GM08714 (cell line): Measurements from ENCODE around the gene APBB2.

Source experiments
- H3K4me3 ChIP-seq: fragments of 200-500 bp; sonication (Bioruptor generic); 2 replicates; pipeline ENCODE4 v1.5.1; 2014; ENCODE audit warnings: mild to moderate bottlenecking, low read length, inconsistent platforms
- ZNF274 ChIP-seq: IDR thresholded peaks from 2 replicates; pipeline ENCODE4 v1.6.1; 2012; ENCODE audit warnings: mild to moderate bottlenecking, low read depth, low read length

Gene APBB2

DNA sequence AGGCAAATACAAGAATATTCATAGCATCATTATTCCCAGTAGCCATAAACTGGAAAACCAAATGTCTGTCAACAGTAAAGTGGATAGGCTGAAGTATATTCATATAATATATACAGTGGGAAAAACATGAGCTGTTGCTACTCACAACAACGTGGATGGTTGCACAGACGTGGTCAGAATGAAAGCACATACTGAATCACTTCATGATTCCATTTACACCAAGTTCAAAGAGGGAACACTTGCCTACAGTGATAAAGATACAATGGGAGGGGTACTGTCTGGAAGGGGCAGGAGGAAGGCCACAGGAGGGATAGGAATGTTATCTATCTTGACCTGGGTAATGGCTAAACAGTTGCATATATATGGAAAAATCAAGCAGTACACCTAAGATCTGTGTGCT is 25.3 kb downstream of the APBB2 start:
- no peak for TF ChIP-seq ZNF274
- no peak overlapping the region for H3K4me3 ChIP-seq

DNA sequence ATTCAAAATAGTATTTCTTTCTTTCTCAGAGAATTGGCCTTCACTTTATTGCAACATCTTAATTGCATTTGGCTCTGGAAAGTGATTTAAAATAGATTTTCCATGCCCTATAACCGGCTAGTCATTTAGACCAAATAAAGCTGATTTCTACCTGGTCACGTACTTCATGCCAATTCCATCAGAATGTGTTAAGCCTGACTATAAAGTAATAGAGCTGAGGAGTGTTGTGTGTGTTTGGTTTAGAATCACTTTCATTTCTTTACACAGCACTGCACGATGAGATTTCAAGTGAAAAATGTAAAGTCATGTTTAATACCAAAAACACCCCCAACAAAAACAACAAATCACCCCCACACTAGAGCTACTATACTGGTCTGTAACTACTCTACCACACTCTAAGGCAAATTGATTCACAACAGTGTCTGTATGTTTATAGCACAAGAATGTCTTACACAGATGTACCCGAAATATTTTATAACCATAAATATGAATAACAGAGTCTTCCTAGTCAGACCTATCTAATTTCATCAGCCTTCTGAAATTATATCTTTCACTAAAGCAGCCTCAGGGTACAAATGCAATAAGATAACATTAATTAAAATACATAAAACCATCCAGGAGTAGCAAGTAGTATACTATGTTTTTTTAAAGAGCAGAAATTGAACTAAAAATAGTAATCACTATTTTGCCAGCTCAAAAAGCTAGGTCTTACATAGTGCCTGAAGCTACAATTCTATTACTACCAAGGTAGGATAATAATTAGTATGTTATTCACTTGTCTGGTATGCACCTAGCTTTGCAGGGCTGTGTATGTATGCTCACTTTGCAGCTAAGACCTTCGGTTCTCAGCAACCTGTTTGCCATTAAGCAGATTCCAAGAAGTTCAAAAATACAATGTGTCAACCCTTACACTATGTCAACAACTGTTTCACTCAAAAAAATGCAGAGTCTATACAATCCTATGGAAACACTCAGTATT is 28.4 kb downstream of the APBB2 start:
- no peak for TF ChIP-seq ZNF274
- H3K4me3 ChIP-seq, result no peak overlapping the region

DNA sequence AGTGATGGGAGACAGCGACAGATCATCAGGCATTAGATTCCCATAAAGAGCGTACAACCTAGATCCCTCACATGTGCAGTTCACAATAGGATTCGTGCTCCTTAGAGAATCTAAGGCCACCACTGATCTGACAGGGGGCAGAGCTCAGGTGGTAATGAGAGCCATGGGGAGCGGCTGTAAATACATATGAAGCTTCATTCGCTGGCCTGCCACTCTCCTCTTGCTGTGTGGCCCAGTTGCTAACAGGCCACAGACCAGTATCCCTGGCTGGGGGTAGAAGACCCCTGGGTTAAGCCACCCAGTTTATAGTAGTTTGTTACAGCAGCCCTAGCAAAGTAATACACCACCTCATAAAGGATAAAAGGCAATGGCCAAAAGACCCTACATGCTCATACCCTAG is 30.3 kb downstream of the APBB2 start:
- no peak for TF ChIP-seq ZNF274
- no peak overlapping the region for H3K4me3 ChIP-seq

DNA sequence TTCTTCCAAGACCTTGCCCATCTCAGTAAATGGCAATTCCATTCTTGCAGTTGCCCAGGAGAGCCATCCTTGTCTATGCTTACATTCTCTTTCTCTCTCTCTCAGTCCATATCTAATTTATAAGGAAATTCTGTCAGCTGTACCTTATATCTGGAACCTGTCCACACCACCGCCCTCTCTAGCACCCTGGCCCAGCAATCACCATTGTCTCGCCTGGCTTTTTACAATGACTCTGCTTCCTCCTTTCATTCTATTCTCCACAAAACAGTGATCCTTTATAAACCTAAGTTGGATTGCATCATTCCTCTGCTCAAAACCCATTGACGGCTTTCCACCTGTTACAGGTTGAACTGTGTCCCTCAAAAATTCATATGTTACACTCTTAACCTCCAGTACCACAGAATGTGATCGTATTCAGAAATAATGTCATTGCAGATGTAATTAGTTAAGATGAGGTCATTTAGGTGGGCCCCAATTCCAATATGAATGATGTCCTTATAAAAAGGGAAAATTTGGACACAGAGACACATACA is 31.3 kb downstream of the APBB2 start:
- no peak for TF ChIP-seq ZNF274
- H3K4me3 ChIP-seq, result no peak overlapping the region

DNA sequence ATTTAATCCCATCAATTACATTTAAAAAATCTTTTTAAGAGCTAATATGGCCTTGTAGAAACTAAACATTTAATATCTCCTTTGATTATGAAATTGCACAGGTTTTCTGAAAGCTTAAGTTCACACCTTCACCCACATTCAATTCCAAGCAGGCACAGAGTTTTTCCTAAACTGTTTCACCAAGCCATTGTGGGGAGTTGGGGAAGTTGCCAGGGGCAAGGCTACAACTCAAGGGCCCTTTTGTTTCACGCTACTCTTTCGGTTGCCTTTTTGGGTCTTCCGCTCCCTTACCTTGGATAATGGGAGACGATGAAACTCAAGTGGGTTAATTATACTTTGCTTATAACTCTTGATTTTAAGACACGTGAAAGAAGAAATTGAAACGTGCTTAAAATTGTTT is 33.3 kb downstream of the APBB2 start:
- H3K4me3 ChIP-seq, result no peak overlapping the region
- TF ChIP-seq ZNF274, result no peak

DNA sequence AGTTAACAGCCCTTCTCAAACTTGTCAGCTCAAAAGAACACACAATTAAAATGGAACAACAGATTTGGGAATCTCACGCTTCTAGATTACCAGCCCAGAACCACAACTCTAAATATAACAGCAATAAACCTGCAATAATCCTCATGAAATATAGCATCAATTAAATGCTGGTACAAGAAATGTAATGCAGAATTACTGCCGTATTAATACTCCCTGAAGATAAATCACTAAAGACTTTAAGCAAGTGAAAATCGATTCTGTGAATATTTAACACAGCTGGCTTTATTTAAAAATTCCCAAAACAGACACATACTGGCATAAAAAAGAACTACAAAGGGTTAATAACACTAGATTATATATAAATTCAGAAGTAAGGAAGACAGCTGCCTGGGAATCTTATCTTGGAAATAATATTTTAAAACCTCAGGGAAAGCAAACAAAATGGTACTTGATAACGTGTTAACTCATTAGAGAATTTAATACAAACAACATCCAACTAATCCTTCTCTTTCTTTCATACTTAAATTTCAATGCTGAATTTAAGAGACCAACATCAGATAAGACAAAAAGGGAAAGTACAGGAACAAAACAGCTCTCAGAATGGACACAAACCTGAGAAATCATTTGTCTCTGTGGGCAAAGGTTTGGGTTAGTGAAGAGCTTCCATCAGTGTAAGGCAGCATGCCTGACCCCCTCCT is 34.7 kb downstream of the APBB2 start:
- TF ChIP-seq ZNF274, result no peak
- H3K4me3 ChIP-seq, result no peak overlapping the region

DNA sequence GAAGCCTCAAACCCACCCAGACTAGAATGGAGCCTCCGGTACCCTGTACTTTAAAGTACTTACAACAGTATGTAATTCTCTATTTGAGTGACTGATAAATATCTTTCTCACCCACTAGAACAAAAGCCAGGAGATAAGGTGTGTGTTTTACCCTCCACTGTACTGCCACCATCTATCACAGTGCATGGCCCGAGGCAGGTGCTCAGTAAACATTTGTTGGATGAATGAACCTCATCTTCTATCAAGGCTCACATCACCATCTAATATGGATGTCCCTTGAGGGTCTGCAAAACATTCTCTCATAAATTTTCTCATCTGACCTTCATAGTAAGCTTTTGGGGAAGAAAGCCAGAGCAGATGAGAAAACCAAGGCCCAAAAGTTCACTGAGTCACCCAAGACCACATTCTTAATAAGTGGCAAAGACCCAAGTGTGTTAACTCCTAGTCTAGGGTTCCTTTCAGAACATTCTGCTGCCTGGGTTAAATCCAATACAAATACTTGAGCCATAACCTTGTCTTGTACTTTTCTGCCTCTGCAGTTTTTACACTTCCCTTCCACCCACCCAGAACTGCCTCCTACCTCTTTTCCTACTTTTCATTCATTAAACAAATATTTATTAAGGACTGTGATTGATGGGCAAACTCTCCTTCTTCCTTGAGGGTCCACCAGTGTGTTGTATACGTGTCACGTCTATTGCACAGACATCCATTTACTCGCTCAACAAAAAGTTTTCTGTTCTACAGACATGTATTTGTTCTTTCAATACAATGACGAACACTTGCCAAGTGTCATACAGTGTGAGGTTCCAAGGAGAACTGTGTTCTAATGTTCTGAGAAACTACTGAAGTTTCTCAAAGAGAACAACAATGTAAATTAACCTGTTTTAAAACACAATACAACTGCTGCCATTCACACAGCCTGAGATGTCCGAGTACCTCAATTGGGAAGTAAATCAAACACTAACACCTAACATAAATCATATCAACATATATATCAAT is 35.7 kb downstream of the APBB2 start:
- H3K4me3 ChIP-seq, result no peak overlapping the region

DNA sequence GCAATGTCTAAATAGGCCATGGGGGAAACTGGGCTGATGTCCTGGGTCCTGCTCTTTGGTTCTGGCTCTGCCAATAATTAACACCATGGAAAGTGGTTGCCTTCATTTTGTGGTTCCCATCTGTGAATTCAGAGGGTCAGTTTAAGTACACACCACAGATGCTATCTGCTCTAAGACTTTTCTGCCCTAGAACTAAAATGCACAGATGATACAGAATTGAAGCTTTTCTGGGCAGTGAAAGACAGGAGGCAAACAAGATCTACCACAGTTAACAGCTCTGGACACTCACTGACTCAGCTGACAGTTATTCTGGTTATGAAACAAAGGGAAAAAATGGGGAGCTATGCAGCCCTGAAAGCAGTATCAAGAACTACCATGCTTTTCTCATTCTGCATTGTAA is 37.3 kb downstream of the APBB2 start:
- no peak overlapping the region for H3K4me3 ChIP-seq
- TF ChIP-seq ZNF274, result no peak

More for the DNA sequence above, 35.7 kb downstream of the APBB2 start:
- TF ChIP-seq ZNF274, result no peak

DNA sequence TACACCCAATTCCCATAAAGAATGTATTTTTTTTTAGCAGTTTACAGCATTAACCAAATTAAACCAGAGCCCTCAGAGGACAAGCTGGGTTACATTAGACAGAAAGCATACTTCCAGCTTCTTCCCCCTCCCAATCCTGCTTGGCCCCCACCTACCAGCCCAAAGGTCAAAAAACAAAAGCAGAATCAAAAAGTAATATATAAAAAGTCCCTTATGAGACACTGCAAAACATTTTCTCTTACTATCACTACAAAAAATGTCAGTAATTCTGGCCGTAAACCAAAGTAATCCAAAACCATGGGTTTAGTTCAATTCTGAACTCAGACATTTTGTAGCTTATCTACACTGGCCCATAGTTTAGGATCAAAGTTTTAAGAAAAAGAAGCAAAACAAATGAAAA is 38.0 kb downstream of the APBB2 start:
- no peak for TF ChIP-seq ZNF274
- H3K4me3 ChIP-seq, result no peak overlapping the region

DNA sequence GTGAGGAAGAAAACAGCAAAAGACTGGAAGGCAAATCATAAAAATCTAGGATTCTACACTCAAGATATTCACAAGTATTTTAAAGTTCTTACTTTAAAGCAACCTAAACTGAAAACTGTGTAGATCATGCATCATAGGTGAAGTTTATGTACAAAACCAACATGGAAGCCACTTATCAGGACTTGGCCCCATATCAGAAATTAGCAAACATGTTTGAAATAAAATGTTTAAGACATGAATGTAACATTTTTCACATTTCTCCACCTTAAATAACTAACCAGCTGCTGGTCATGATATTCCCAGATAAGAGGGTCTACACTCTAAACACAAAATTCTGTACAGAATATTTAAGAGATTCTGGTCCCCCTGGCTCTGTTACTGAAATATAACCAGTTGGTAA is 38.5 kb downstream of the APBB2 start:
- TF ChIP-seq ZNF274, result no peak

DNA sequence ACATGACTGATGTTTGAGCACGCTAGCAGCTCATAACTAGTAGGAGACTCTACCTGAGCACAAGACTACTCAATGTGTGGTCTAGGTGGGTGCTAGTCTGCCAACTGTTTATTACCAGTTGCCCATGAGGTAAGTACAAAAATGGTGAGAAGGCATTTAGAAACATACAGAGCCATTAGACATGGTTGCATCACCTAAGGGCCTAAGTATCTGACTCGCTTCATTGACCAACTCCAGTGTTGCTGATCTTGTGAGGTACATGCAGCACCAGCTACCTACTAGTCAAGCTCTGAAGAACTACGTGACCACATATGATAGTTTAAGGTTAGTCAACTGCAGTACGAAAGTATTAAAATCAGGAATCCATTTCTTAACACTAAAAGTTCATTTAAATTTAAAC is 39.9 kb downstream of the APBB2 start:
- no peak overlapping the region for H3K4me3 ChIP-seq
- TF ChIP-seq ZNF274, result no peak

More for the DNA sequence above, 38.5 kb downstream of the APBB2 start:
- no peak overlapping the region for H3K4me3 ChIP-seq

DNA sequence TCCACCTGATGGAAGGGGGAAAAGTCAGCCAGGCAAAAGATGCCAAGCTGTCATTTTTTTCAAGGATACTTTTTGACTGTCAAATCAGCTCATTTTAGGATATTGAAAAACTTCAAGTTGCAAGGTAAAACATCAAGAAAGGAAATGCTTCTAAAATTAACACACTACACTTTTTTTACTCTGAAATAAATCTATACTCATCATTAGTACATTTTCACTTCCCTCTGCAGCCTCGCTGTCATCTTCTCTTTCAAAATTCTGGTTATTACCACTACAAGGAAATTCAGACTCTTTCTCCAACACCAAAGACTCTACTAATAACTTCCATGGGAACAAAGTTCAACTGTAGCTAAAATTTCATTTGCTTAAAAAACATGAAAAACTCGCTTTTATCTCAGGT is 41.6 kb downstream of the APBB2 start:
- TF ChIP-seq ZNF274, result no peak
- no peak overlapping the region for H3K4me3 ChIP-seq

DNA sequence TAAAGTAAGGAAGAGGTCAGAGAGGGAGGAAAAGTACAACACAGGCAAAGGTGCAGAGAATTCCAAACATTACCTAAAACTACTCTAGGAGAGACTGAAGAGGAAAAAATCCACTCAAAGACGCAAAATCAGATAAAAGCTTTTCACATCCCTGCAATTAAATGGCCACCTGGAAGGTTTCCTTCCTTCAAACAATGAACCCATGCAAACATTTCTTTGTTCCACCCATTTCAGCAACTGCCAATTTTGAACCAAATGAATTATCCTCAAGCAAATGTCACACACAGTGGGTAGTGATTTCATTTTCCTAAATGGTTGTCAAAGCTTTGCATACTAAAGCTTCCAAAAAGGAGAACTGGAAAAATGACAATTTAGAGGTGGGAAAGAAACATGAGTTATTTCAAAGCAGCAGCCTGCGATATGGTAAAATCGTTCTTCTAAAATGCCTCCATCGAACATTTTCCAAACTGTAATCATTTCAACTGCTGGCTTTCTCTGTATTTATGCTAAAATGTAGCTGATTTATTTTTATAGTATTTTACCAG is 45.0 kb downstream of the APBB2 start:
- H3K4me3 ChIP-seq, result no peak overlapping the region
- TF ChIP-seq ZNF274, result no peak
